HepG2 (cell line): ENCODE data around the gene SLC16A5. TPM values are rescaled to one million over a fixed set of nuclear protein-coding genes. Genes with fewer than 3 reads are reported as not detected.

Source experiments
- ARHGAP35 ChIP-seq: sonication (generic); formaldehyde crosslinking; IDR thresholded peaks from 2 replicates; pipeline ENCODE4 v1.9.0; 2022; ENCODE audit warnings: mild to moderate bottlenecking, inconsistent platforms, moderate library complexity, missing genetic modification reagents, borderline replicate concordance
- ELF4 ChIP-seq: sonication (generic); formaldehyde crosslinking; IDR thresholded peaks from 2 replicates; pipeline ENCODE4 v1.5.0; 2020; ENCODE audit warnings: missing genetic modification reagents, mild to moderate bottlenecking, moderate library complexity, borderline replicate concordance
- FUBP1 ChIP-seq: sonication (generic); formaldehyde crosslinking; IDR thresholded peaks from 2 replicates; pipeline ENCODE4 v1.5.1; 2020; ENCODE audit warnings: missing genetic modification reagents, mild to moderate bottlenecking, borderline replicate concordance
- JUN ChIP-seq: sonication (generic); formaldehyde crosslinking; IDR thresholded peaks from 2 replicates; pipeline ENCODE4 v1.4.0; 2020; ENCODE audit warnings: mild to moderate bottlenecking, missing genetic modification reagents
- KDM2A ChIP-seq: sonication (generic); formaldehyde crosslinking; IDR thresholded peaks from 2 replicates; pipeline ENCODE4 v1.4.0; 2020; ENCODE audit warnings: low read depth, missing genetic modification reagents, borderline replicate concordance
- KLF11 ChIP-seq: IDR thresholded peaks from 2 replicates; pipeline ENCODE4 v1.6.1; 2016; ENCODE audit warnings: missing compliant biosample characterization
- NFRKB ChIP-seq: fragments of 450-650 bp; IDR thresholded peaks from 2 replicates; pipeline ENCODE4 v1.6.1; 2017
- NPAS2 ChIP-seq: sonication (generic); formaldehyde crosslinking; IDR thresholded peaks from 2 replicates; pipeline ENCODE4 v1.8.0; 2022; ENCODE audit warnings: mild to moderate bottlenecking, missing genetic modification reagents, borderline replicate concordance
- NR2F2 ChIP-seq: IDR thresholded peaks from 2 replicates; pipeline ENCODE4 v1.6.1; 2012; ENCODE audit warnings: low read depth, inconsistent platforms, borderline replicate concordance
- POLR2AphosphoS5 ChIP-seq: IDR thresholded peaks from 2 replicates; pipeline ENCODE4 v1.6.1; 2012; ENCODE audit warnings: low read depth, low read length
- POLR2G ChIP-seq: fragments of 200-400 bp; formaldehyde crosslinking; IDR thresholded peaks from 2 replicates; pipeline ENCODE4 v1.6.1; 2018; ENCODE audit warnings: mild to moderate bottlenecking, low read depth, low read length, moderate library complexity
- SNRNP70 ChIP-seq: fragments of 200-400 bp; formaldehyde crosslinking; IDR thresholded peaks from 2 replicates; pipeline ENCODE4 v1.6.1; 2017; ENCODE audit warnings: mild to moderate bottlenecking, low read depth, low read length, moderate library complexity
- SRSF4 ChIP-seq: fragments of 200-400 bp; formaldehyde crosslinking; IDR thresholded peaks from one replicate; pipeline ENCODE4 v1.6.1; 2018; ENCODE audit warnings: mild to moderate bottlenecking, low read depth, low read length, moderate library complexity; ENCODE audit not compliant: poor library complexity, severe bottlenecking
- TOPORS ChIP-seq: sonication (generic); formaldehyde crosslinking; IDR thresholded peaks from 2 replicates; pipeline ENCODE4 v1.8.0; 2023; ENCODE audit warnings: mild to moderate bottlenecking, missing genetic modification reagents
- XBP1 ChIP-seq: sonication (generic); formaldehyde crosslinking; IDR thresholded peaks from 2 replicates; pipeline ENCODE4 v1.5.0; 2020; ENCODE audit warnings: missing genetic modification reagents
- ZNF205 ChIP-seq: IDR thresholded peaks from 2 replicates; pipeline ENCODE4 v1.6.1; 2018; ENCODE audit warnings: missing biosample characterization, missing genetic modification reagents
- ZNF772 ChIP-seq: sonication (generic); formaldehyde crosslinking; IDR thresholded peaks from 2 replicates; pipeline ENCODE4 v1.5.0; 2020; ENCODE audit warnings: mild to moderate bottlenecking, missing genetic modification reagents
- ZSCAN30 ChIP-seq: sonication (generic); formaldehyde crosslinking; IDR thresholded peaks from 2 replicates; pipeline ENCODE4 v1.5.0; 2020; ENCODE audit warnings: mild to moderate bottlenecking, missing genetic modification reagents
- polyA plus RNA-seq, 8 experiments: library from polyadenylated mRNA; depleted of rRNA in 3 of 8; stranded (reverse) in 7 of 8; unstranded in 1 of 8; fragments of >200 nt; fragmentation: Illumina TruSeq in 4 of 8; extraction: Trizol in 4 of 8; gene quantifications; 2 replicates each; pipeline versions ENCODE4 v1.2.1 to v1.2.3, GENCODE V29; 2011 to 2016; ENCODE audit warnings: low read depth in 4 of 8, missing spikeins in 1 of 8, mixed read lengths in 1 of 8; ENCODE audit not compliant: insufficient read depth in 1 of 8
- total RNA-seq, 5 experiments: library from RNA; depleted of rRNA; stranded (reverse); fragments of >200 nt; fragmentation: Illumina TruSeq; extraction: Trizol; gene quantifications; 2 replicates each; pipeline ENCODE4 v1.2.3, GENCODE V29; 2016; ENCODE audit warnings: low read depth in 1 of 5
- TF ChIP-seq, protein P1 (sequence below): sonication (generic); formaldehyde crosslinking; IDR thresholded peaks from 2 replicates; pipeline ENCODE4 v1.4.0; 2020; ENCODE audit warnings: missing genetic modification reagents
- TF ChIP-seq, protein P2 (sequence below): sonication (generic); formaldehyde crosslinking; IDR thresholded peaks from 2 replicates; pipeline ENCODE4 v1.8.1; 2023; ENCODE audit warnings: mild to moderate bottlenecking, missing genetic modification reagents
- TF ChIP-seq, protein P3 (sequence below): sonication (generic); formaldehyde crosslinking; IDR thresholded peaks from 2 replicates; pipeline ENCODE4 v1.4.0; 2020; ENCODE audit warnings: mild to moderate bottlenecking, missing genetic modification reagents
- TF ChIP-seq, protein P4 (sequence below): IDR thresholded peaks from 2 replicates; pipeline ENCODE4 v1.6.1; 2016; ENCODE audit warnings: missing biosample characterization, missing genetic modification reagents, low read depth

SLC16A5 gene
- total and polyA plus RNA-seq, 2 of the 13 experiments (the other 11 are each of a cell fraction or from before 2014, with no cell fraction given) = 0.69 to 5.6 TPM

DNA sequence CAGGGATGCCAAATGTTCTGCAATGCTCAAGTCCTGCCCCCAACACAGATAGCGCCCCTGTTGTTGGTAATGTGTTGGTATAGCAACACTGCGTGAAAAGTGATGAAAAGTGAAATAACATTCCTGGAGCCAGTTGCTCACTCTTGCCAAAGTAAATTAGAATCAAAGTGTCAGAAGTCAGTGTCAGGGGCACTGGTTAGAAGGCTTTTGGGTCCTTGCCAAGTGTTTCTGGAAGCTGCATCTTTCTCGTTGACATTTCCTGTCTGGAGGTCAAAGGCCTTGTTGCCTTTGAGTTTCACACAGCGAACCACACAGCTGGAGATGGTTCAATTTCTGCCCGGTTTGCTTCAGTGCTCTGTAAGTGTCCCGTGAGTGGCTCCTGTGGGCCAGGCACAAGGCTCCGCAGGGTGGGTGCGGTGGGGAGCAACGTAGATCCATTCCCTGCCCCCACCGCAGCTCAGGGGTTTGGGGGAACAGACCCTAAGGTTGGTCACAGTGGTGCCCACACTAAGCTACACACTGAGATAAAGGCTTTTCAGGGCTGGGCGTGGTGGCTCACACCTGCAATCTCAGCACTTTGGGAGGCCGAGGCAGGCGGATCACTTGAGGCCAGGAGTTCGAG, 3.6 kb upstream of the SLC16A5 start (continued):
- TF ChIP-seq ARHGAP35 (CRISPR knock-in tag) = 0 out of 2 replicates have a peak, but pooled peaks have one; percentile 40
- TF ChIP-seq NR2F2 = peak; percentile 99
- no peak for TF ChIP-seq NPAS2 (CRISPR knock-in tag)
- TF ChIP-seq NFRKB = no peak
- TF ChIP-seq POLR2AphosphoS5 = no peak
- 0 out of 2 replicates have a peak, but pooled peaks have one; percentile 9 for TF ChIP-seq JUN
- no peak for TF ChIP-seq XBP1 (CRISPR knock-in tag)
- TF ChIP-seq ZSCAN30 (CRISPR knock-in tag) = no peak
- peak; percentile 82 for TF ChIP-seq ZNF772 (CRISPR knock-in tag)
- TF ChIP-seq KDM2A (CRISPR knock-in tag) = peak; percentile 77; the same call in 1 of the 2 replicates
- no peak for TF ChIP-seq TOPORS (CRISPR knock-in tag)
- TF ChIP-seq, protein P1, sequence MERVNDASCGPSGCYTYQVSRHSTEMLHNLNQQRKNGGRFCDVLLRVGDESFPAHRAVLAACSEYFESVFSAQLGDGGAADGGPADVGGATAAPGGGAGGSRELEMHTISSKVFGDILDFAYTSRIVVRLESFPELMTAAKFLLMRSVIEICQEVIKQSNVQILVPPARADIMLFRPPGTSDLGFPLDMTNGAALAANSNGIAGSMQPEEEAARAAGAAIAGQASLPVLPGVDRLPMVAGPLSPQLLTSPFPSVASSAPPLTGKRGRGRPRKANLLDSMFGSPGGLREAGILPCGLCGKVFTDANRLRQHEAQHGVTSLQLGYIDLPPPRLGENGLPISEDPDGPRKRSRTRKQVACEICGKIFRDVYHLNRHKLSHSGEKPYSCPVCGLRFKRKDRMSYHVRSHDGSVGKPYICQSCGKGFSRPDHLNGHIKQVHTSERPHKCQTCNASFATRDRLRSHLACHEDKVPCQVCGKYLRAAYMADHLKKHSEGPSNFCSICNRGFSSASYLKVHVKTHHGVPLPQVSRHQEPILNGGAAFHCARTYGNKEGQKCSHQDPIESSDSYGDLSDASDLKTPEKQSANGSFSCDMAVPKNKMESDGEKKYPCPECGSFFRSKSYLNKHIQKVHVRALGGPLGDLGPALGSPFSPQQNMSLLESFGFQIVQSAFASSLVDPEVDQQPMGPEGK (CRISPR knock-in tag) = peak; percentile 79; the same call in 1 of the 2 replicates
- no peak for TF ChIP-seq KLF11
- no peak for TF ChIP-seq FUBP1 (CRISPR knock-in tag)
- TF ChIP-seq, protein P2, sequence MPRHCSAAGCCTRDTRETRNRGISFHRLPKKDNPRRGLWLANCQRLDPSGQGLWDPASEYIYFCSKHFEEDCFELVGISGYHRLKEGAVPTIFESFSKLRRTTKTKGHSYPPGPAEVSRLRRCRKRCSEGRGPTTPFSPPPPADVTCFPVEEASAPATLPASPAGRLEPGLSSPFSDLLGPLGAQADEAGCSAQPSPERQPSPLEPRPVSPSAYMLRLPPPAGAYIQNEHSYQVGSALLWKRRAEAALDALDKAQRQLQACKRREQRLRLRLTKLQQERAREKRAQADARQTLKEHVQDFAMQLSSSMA (CRISPR knock-in tag) = no peak
- TF ChIP-seq SRSF4 = no peak
- TF ChIP-seq ELF4 (CRISPR knock-in tag) = no peak; the same call in 1 of the 2 replicates
- TF ChIP-seq, protein P3, sequence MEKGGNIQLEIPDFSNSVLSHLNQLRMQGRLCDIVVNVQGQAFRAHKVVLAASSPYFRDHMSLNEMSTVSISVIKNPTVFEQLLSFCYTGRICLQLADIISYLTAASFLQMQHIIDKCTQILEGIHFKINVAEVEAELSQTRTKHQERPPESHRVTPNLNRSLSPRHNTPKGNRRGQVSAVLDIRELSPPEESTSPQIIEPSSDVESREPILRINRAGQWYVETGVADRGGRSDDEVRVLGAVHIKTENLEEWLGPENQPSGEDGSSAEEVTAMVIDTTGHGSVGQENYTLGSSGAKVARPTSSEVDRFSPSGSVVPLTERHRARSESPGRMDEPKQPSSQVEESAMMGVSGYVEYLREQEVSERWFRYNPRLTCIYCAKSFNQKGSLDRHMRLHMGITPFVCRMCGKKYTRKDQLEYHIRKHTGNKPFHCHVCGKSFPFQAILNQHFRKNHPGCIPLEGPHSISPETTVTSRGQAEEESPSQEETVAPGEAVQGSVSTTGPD (CRISPR knock-in tag) = no peak
- no peak for TF ChIP-seq POLR2G
- TF ChIP-seq, protein P4, sequence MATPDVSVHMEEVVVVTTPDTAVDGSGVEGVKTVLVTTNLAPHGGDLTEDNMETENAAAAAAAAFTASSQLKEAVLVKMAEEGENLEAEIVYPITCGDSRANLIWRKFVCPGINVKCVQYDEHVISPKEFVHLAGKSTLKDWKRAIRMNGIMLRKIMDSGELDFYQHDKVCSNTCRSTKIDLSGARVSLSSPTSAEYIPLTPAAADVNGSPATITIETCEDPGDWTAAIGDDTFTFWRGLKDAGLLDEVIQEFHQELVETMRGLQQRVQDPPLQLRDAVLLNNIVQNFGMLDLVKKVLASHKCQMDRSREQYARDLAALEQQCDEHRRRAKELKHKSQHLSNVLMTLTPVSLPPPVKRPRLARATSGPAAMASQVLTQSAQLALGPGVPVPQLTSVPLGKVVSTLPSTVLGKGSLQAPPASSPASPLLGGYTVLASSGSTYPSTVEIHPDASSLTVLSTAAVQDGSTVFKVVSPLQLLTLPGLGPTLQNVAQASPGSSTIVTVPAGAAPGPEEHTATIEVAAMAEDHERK (CRISPR knock-in tag) = no peak
- TF ChIP-seq ZNF205 (CRISPR knock-in tag) = peak; percentile 67
- no peak for TF ChIP-seq SNRNP70
